Rectal smooth muscle tissue (tissue), 1 donor: ENCODE data around the gene NF2.

ENCODE experiments used
- H3K27ac ChIP-seq: one replicate; pipeline ENCODE4 v1.7.0; 2013; ENCODE audit warnings: low read depth, low read length, inconsistent platforms
- H3K27me3 ChIP-seq: one replicate; pipeline ENCODE4 v1.7.0; 2013; ENCODE audit warnings: low read length; ENCODE audit not compliant: control insufficient read depth, insufficient read depth
- H3K36me3 ChIP-seq: one replicate; pipeline ENCODE4 v1.7.0; 2013; ENCODE audit warnings: low read length; ENCODE audit not compliant: control insufficient read depth, insufficient read depth
- H3K4me1 ChIP-seq: one replicate; pipeline ENCODE4 v1.7.0; 2013; ENCODE audit warnings: low read length; ENCODE audit not compliant: control insufficient read depth, insufficient read depth
- H3K4me3 ChIP-seq: one replicate; pipeline ENCODE4 v1.7.0; 2013; ENCODE audit warnings: low read length
- H3K9ac ChIP-seq: one replicate; pipeline ENCODE4 v1.7.0; 2013; ENCODE audit warnings: low read length

NF2 gene

GRCh38 chr22:29727131-29727523 lies 123.7 kb downstream of the NF2 start:
- Histone ChIP-seq H3K36me3 (peaks cover 6% of the 10 kb centered on the region), H3K4me3 (no peak overlapping the region), H3K9ac (no peak overlapping the region), H3K4me1 (no peaks in the 10 kb centered on the region), H3K27me3 (no peaks in the 10 kb centered on the region), H3K27ac (no peak overlapping the region)

GRCh38 chr22:29729161-29729560 lies 125.7 kb downstream of the NF2 start:
- Histone ChIP-seq H3K36me3 (peaks cover 6% of the 10 kb centered on the region), H3K27me3 (no peaks in the 10 kb centered on the region), H3K27ac (no peak overlapping the region), H3K4me3 (no peak overlapping the region), H3K9ac (no peak overlapping the region), H3K4me1 (peaks cover 3% of the 10 kb centered on the region)

GRCh38 chr22:29731058-29731850 lies 127.8 kb downstream of the NF2 start:
- Histone ChIP-seq H3K27me3 (no peaks in the 10 kb centered on the region), H3K9ac (no peak overlapping the region), H3K27ac (no peak overlapping the region), H3K36me3 (peaks cover 6% of the 10 kb centered on the region), H3K4me1 (peaks cover 3% of the 10 kb centered on the region), H3K4me3 (no peak overlapping the region)

- H3K36me3 ChIP-seq = peaks cover 6% of the 10 kb centered on the region
- H3K4me1 ChIP-seq = peaks cover 3% of the 10 kb centered on the region
- no peak overlapping the region for H3K27ac ChIP-seq
- no peak overlapping the region for H3K9ac ChIP-seq
- H3K27me3 ChIP-seq = no peaks in the 10 kb centered on the region
- no peak overlapping the region for H3K4me3 ChIP-seq
These were observed 129.4 kb downstream of the NF2 start for GRCh38 chr22:29732883-29733282.

- H3K4me1 ChIP-seq = peaks cover 3% of the 10 kb centered on the region
- H3K4me3 ChIP-seq = no peak overlapping the region
- H3K36me3 ChIP-seq = peaks cover 6% of the 10 kb centered on the region
- no peak overlapping the region for H3K9ac ChIP-seq
- H3K27ac ChIP-seq = no peak overlapping the region
- H3K27me3 ChIP-seq = no peaks in the 10 kb centered on the region
These were observed 130.1 kb downstream of the NF2 start for GRCh38 chr22:29733362-29734201.

GRCh38 chr22:29734406-29734805 lies 131.0 kb downstream of the NF2 start:
- Histone ChIP-seq H3K4me3 (no peak overlapping the region), H3K27me3 (no peaks in the 10 kb centered on the region), H3K36me3 (peaks cover 8% of the 10 kb centered on the region), H3K27ac (no peak overlapping the region), H3K4me1 (peaks cover 3% of the 10 kb centered on the region), H3K9ac (no peak overlapping the region)

GRCh38 chr22:29734838-29735237 lies 131.4 kb downstream of the NF2 start:
- Histone ChIP-seq H3K9ac (no peak overlapping the region), H3K36me3 (peaks cover 8% of the 10 kb centered on the region)

GRCh38 chr22:29735416-29735815 lies 132.0 kb downstream of the NF2 start:
- no peak overlapping the region for H3K4me3 ChIP-seq
- peaks cover 12% of the 10 kb centered on the region for H3K36me3 ChIP-seq
- peaks cover 3% of the 10 kb centered on the region for H3K4me1 ChIP-seq
- no peak overlapping the region for H3K27ac ChIP-seq
- H3K9ac ChIP-seq = no peak overlapping the region
- no peaks in the 10 kb centered on the region for H3K27me3 ChIP-seq

More at GRCh38 chr22:29734838-29735237, 131.4 kb downstream of the NF2 start:
- Histone ChIP-seq H3K4me3 (no peak overlapping the region), H3K27me3 (no peaks in the 10 kb centered on the region), H3K4me1 (peaks cover 3% of the 10 kb centered on the region), H3K27ac (no peak overlapping the region)

- Histone ChIP-seq H3K36me3 (peaks cover 11% of the 10 kb centered on the region), H3K9ac (no peak overlapping the region), H3K27me3 (no peaks in the 10 kb centered on the region), H3K4me3 (no peak overlapping the region), H3K27ac (no peak overlapping the region), H3K4me1 (peaks cover 3% of the 10 kb centered on the region)
These were observed 134.1 kb downstream of the NF2 start for GRCh38 chr22:29737251-29738117.

GRCh38 chr22:29738118-29738815 lies 134.8 kb downstream of the NF2 start:
- no peaks in the 10 kb centered on the region for H3K27me3 ChIP-seq
- no peak overlapping the region for H3K9ac ChIP-seq
- H3K27ac ChIP-seq = no peak overlapping the region
- peaks cover 11% of the 10 kb centered on the region for H3K36me3 ChIP-seq
- H3K4me1 ChIP-seq = peaks cover 3% of the 10 kb centered on the region
- no peak overlapping the region for H3K4me3 ChIP-seq

- Histone ChIP-seq H3K27ac (no peak overlapping the region), H3K36me3 (peaks cover 11% of the 10 kb centered on the region)
These were observed 136.0 kb downstream of the NF2 start for GRCh38 chr22:29739346-29739875.

More at GRCh38 chr22:29739346-29739875, 136.0 kb downstream of the NF2 start:
- no peaks in the 10 kb centered on the region for H3K27me3 ChIP-seq
- H3K9ac ChIP-seq = no peak overlapping the region
- H3K4me1 ChIP-seq = no peaks in the 10 kb centered on the region
- H3K4me3 ChIP-seq = no peak overlapping the region
